HCT116 (cell line): ENCODE measurements around the gene XPNPEP1. TPM values are rescaled to one million over a fixed set of nuclear protein-coding genes. Genes with fewer than 3 reads are reported as not detected.
A peak's percentile ranks its signal among the peaks of the same experiment; 100 is the strongest.

Source experiments
- ATAC-seq: fragments of 200-7000 bp; cut with Tn5 transposase; 2 replicates; pipeline ENCODE4 v1.9.1; 2020; ENCODE audit warnings: mild to moderate bottlenecking, moderate library complexity
- BruUV-seq: library from RNA; stranded (reverse); fragments of 400-500 nt; replicated peaks from 2 replicates; lab custom pipeline; 2021; lab: Mats Ljungman, UMichigan
- CTCF ChIA-PET: fragments of 300-600 bp; sonication (Branson Sonifier 250); formaldehyde crosslinking; loops from one replicate; lab custom pipeline; 2021; ENCODE audit warnings: antibody characterized with exemption; lab: Charles Lee
- POLR2A ChIA-PET: fragments of 300-600, 350-600 bp; sonication (Branson Sonifier 250); formaldehyde crosslinking; loops from one replicate; lab custom pipeline; 2021; ENCODE audit warnings: antibody characterized with exemption; lab: Charles Lee
- RAD21 ChIA-PET, 2 experiments: fragments of 300-600 bp; sonication (Branson Sonifier 250); formaldehyde crosslinking; loops; one replicate each; lab custom pipeline; 2023; ENCODE audit warnings: low total read pairs in 2 of 2; ENCODE audit not compliant: uncharacterized antibody in 2 of 2, unreplicated experiment in 2 of 2, low non-redundant PET in 1 of 2; lab: Charles Lee
- DNase-seq: peaks from one replicate; pipeline ENCODE4 v3.0.0-alpha.2; 2010; ENCODE audit warnings: low read depth, low spot score
- H2AFZ ChIP-seq: fragments of 200-600 bp; shearing (Covaris generic), sonication (generic); 2 replicates; pipeline ENCODE4 v1.6.1; 2017; ENCODE audit warnings: low read depth, mixed run types, mixed read lengths, antibody characterized with exemption, low read length; ENCODE audit not compliant: poor library complexity, severe bottlenecking
- H3K27ac ChIP-seq: 2 replicates; pipeline ENCODE4 v1.5.1; 2012; ENCODE audit warnings: low read depth, low read length
- H3K27me3 ChIP-seq: fragments of 200-600 bp; sonication (generic); 2 replicates; pipeline ENCODE4 v1.6.1; 2016; ENCODE audit warnings: mixed run types, low read length, mixed read lengths; ENCODE audit not compliant: insufficient read depth
- H3K36me3 ChIP-seq, 2 experiments: fragments of 200-500 bp in 1 of 2; fragments of 200-600 bp in 1 of 2; sonication (Bioruptor generic) in 1 of 2; sonication (generic) in 1 of 2; 2 replicates each; pipeline versions ENCODE4 v1.5.1 to v1.6.1; 2014 to 2016; ENCODE audit warnings: low read length in 2 of 2, inconsistent platforms in 1 of 2, mixed read lengths in 1 of 2, mixed run types in 1 of 2; ENCODE audit not compliant: insufficient read depth in 2 of 2, control insufficient read depth in 1 of 2
- H3K4me1 ChIP-seq, 2 experiments: fragments of 200-600 bp in 1 of 2; sonication (generic) in 1 of 2; 2 replicates each; pipeline versions ENCODE4 v1.5.1 to v1.6.1; 2012 to 2017; ENCODE audit warnings: low read length in 2 of 2, inconsistent platforms in 1 of 2, mild to moderate bottlenecking in 1 of 2, mixed read lengths in 1 of 2, mixed run types in 1 of 2, moderate library complexity in 1 of 2; ENCODE audit not compliant: insufficient read depth in 2 of 2, control insufficient read depth in 1 of 2
- H3K4me2 ChIP-seq: fragments of 200-600 bp; sonication (generic); 2 replicates; pipeline ENCODE4 v1.6.1; 2017; ENCODE audit warnings: mixed run types, low read length, mixed read lengths
- H3K4me3 ChIP-seq, 2 experiments: fragments of 200-600 bp in 1 of 2; sonication (generic) in 1 of 2; replicated peaks in 1 of 2; 2 replicates each; pipeline ENCODE4 v1.5.1; 2011 to 2016; ENCODE audit warnings: low read length in 2 of 2, control low read depth in 1 of 2, low read depth in 1 of 2, mild to moderate bottlenecking in 1 of 2, mixed read lengths in 1 of 2, mixed run types in 1 of 2
- H3K79me2 ChIP-seq: fragments of 200-600 bp; sonication (generic); 2 replicates; pipeline ENCODE4 v1.6.1; 2017; ENCODE audit warnings: mild to moderate bottlenecking, mixed run types, low read length, moderate library complexity, mixed read lengths; ENCODE audit not compliant: insufficient read depth
- H3K9ac ChIP-seq: fragments of 200-600 bp; sonication (generic); 2 replicates; pipeline ENCODE4 v1.6.1; 2016; ENCODE audit warnings: low read length, mixed read lengths
- H3K9me2 ChIP-seq: fragments of 200-600 bp; sonication (generic), shearing (Covaris generic); 2 replicates; pipeline ENCODE4 v1.6.1; 2017; ENCODE audit warnings: mixed run types, mild to moderate bottlenecking, moderate library complexity; ENCODE audit not compliant: insufficient read depth
- H3K9me3 ChIP-seq, 2 experiments: fragments of 200-500 bp in 1 of 2; fragments of 200-600 bp in 1 of 2; sonication (Bioruptor generic) in 1 of 2; sonication (generic) in 1 of 2; 2 replicates each; pipeline ENCODE4 v1.6.1; 2014 to 2017; ENCODE audit warnings: low read length in 2 of 2, mixed read lengths in 2 of 2, inconsistent platforms in 1 of 2, low read depth in 1 of 2, mild to moderate bottlenecking in 1 of 2, mixed run types in 1 of 2, moderate library complexity in 1 of 2; ENCODE audit not compliant: control insufficient read depth in 1 of 2, insufficient read depth in 1 of 2
- H4K20me1 ChIP-seq: fragments of 200-600 bp; sonication (generic), shearing (Covaris generic); 2 replicates; pipeline ENCODE4 v1.6.1; 2017; ENCODE audit warnings: mixed run types, mild to moderate bottlenecking, moderate library complexity; ENCODE audit not compliant: insufficient read depth
- ATF3 ChIP-seq: IDR thresholded peaks from 2 replicates; pipeline ENCODE4 v1.6.1; 2012
- CBX3 ChIP-seq: IDR thresholded peaks from 2 replicates; pipeline ENCODE4 v1.6.1; 2012; ENCODE audit warnings: low read depth
- CTCF ChIP-seq, 3 experiments: fragments of 200-600 bp in 1 of 3; sonication (generic) in 1 of 3; IDR thresholded peaks in 2 of 3; conservative IDR thresholded peaks in 1 of 3; 2 replicates each; pipeline ENCODE4 v1.5.1; 2012 to 2017; ENCODE audit warnings: low read depth in 2 of 3, low read length in 2 of 3, antibody characterized with exemption in 1 of 3, borderline replicate concordance in 1 of 3, control low read depth in 1 of 3, mild to moderate bottlenecking in 1 of 3, mixed read lengths in 1 of 3, mixed run types in 1 of 3, moderate library complexity in 1 of 3; ENCODE audit not compliant: insufficient read depth in 1 of 3
- ELF1 ChIP-seq: IDR thresholded peaks from 2 replicates; pipeline ENCODE4 v1.6.1; 2012; ENCODE audit warnings: low read depth, borderline replicate concordance
- EZH2phosphoT487 ChIP-seq: fragments of 200-600 bp; IDR thresholded peaks from 2 replicates; pipeline ENCODE4 v1.6.1; 2018; ENCODE audit warnings: antibody characterized with exemption, borderline replicate concordance
- JUND ChIP-seq: IDR thresholded peaks from 2 replicates; pipeline ENCODE4 v1.6.1; 2012
- MAX ChIP-seq: IDR thresholded peaks from 2 replicates; pipeline ENCODE4 v1.6.1; 2012
- POLR2A ChIP-seq: IDR thresholded peaks from 2 replicates; pipeline ENCODE4 v1.7.0; 2011; ENCODE audit warnings: borderline replicate concordance; ENCODE audit not compliant: insufficient read depth, insufficient read length; ENCODE audit errors: extremely low read depth
- RAD21 ChIP-seq: IDR thresholded peaks from 2 replicates; pipeline ENCODE4 v1.6.1; 2012; ENCODE audit warnings: low read depth, mild to moderate bottlenecking
- SIN3A ChIP-seq: IDR thresholded peaks from 2 replicates; pipeline ENCODE4 v1.6.1; 2012; ENCODE audit warnings: low read depth
- SP1 ChIP-seq: IDR thresholded peaks from 2 replicates; pipeline ENCODE4 v1.6.1; 2012; ENCODE audit warnings: low read depth
- TCF7L2 ChIP-seq: IDR thresholded peaks from 2 replicates; pipeline ENCODE4 v1.7.0; 2011; ENCODE audit warnings: borderline replicate concordance, inconsistent platforms; ENCODE audit not compliant: insufficient read depth, insufficient read length; ENCODE audit errors: extremely low read depth
- YY1 ChIP-seq: IDR thresholded peaks from 2 replicates; pipeline ENCODE4 v1.6.1; 2011; ENCODE audit warnings: low read length, low read depth, moderate library complexity, mild to moderate bottlenecking; ENCODE audit not compliant: insufficient replicate concordance; ENCODE audit errors: extremely low read depth
- ZBTB33 ChIP-seq: IDR thresholded peaks from 2 replicates; pipeline ENCODE4 v1.6.1; 2011; ENCODE audit warnings: mild to moderate bottlenecking, low read length, moderate library complexity; ENCODE audit not compliant: insufficient replicate concordance; ENCODE audit errors: extremely low read depth
- ZFX ChIP-seq: fragments of 450-650 bp; IDR thresholded peaks from 2 replicates; pipeline ENCODE4 v1.6.1; 2017
- ZNF274 ChIP-seq: fragments of 200-500 bp; sonication (Bioruptor generic); IDR thresholded peaks from 2 replicates; pipeline ENCODE4 v1.6.1; 2014; ENCODE audit warnings: mild to moderate bottlenecking, low read depth, low read length, inconsistent platforms
- intact Hi-C: fragments of 100-400 bp; cut with micrococcal nuclease; formaldehyde crosslinking; loops from 2 replicates; pipeline ENCODE4 v1.10.0; 2022
- total RNA-seq: library from RNA; stranded (reverse); gene quantifications from one replicate; pipeline ENCODE4 v1.2.1, GENCODE V29; 2021; ENCODE audit not compliant: unreplicated experiment

XPNPEP1 gene
- total RNA-seq, 1 experiment from 2014 or later = 87.3 TPM

GRCh38 chr10:109941236-109941862 is 18.0 kb upstream of the XPNPEP1 start:
- no peaks in the 10 kb centered on the region for H3K9me2 ChIP-seq
- H3K4me3 ChIP-seq = no peak overlapping the region
- ChIA-PET CTCF (no interaction called here), RAD21 (no interaction called here), POLR2A (no interaction called here)
- no TSS peak for BruUV-seq
- H3K36me3 ChIP-seq = no peaks in the 10 kb centered on the region
- DNase-seq (no peak), ATAC-seq (no peak)
- H3K27me3 ChIP-seq = no peaks in the 10 kb centered on the region
- no peak overlapping the region for H3K4me2 ChIP-seq
- no peaks in the 10 kb centered on the region for H3K9me3 ChIP-seq
- no peaks in the 10 kb centered on the region for H3K4me1 ChIP-seq
- H3K79me2 ChIP-seq = no peaks in the 10 kb centered on the region
- no peaks in the 10 kb centered on the region for H4K20me1 ChIP-seq
- TF ChIP-seq CBX3 = no peak
- TF ChIP-seq ZFX = 0 out of 2 replicates have a peak, but pooled peaks have one; percentile 8
- TF ChIP-seq ZBTB33 = no peak
- TF ChIP-seq MAX = no peak
- TF ChIP-seq EZH2phosphoT487 = no peak
- TF ChIP-seq ZNF274 = no peak
- no peak for TF ChIP-seq POLR2A
- intact Hi-C loops = no loop called here
- H3K9ac ChIP-seq = no peak overlapping the region
- no peak overlapping the region for H2AFZ ChIP-seq
- H3K27ac ChIP-seq = no peak overlapping the region

GRCh38 chr10:109940553-109940952 is 17.2 kb upstream of the XPNPEP1 start:
- no peaks in the 10 kb centered on the region for H4K20me1 ChIP-seq
- DNase-seq = no peak
- ATAC-seq = no peak
- no peaks in the 10 kb centered on the region for H3K4me1 ChIP-seq
- no peaks in the 10 kb centered on the region for H3K27me3 ChIP-seq
- no peak overlapping the region for H2AFZ ChIP-seq
- intact Hi-C loops = no loop called here
- H3K36me3 ChIP-seq = no peaks in the 10 kb centered on the region
- H3K9me2 ChIP-seq = no peaks in the 10 kb centered on the region
- H3K79me2 ChIP-seq = no peaks in the 10 kb centered on the region
- ChIA-PET CTCF (no interaction called here), RAD21 (no interaction called here), POLR2A (no interaction called here)
- no peak overlapping the region for H3K4me2 ChIP-seq
- no peaks in the 10 kb centered on the region for H3K9me3 ChIP-seq
- H3K4me3 ChIP-seq = no peak overlapping the region
- no peak overlapping the region for H3K9ac ChIP-seq
- no TSS peak for BruUV-seq
- H3K27ac ChIP-seq = no peak overlapping the region
- TF ChIP-seq SIN3A (no peak), YY1 (no peak), SP1 (no peak), ELF1 (no peak), CTCF (IDR thresholded peaks at IDR 0.05 in 2 of 3, conservative IDR thresholded peaks at IDR 0.05 in 1 of 3; ENCODE audit: borderline replicate concordance in 1 of 3, insufficient read depth in 1 of 3, low read depth in 2 of 3, low read length in 2 of 3) (no peak), JUND (no peak), ATF3 (no peak), POLR2A (no peak), TCF7L2 (no peak), RAD21 (no peak), EZH2phosphoT487 (no peak), MAX (no peak)
